Neutrophil (primary cell): Measurements from ENCODE around the gene FSD2.

Source experiments
- H3K27ac ChIP-seq: fragments of 200-600 bp; sonication (generic); 2 replicates; pipeline ENCODE4 v1.5.1; 2016; ENCODE audit warnings: mild to moderate bottlenecking, moderate library complexity
- H3K27me3 ChIP-seq: fragments of 200-600 bp; sonication (generic); 2 replicates; pipeline ENCODE4 v1.6.0; 2016; ENCODE audit warnings: mild to moderate bottlenecking
- H3K36me3 ChIP-seq: fragments of 200-600 bp; sonication (generic); 2 replicates; pipeline ENCODE4 v1.5.1; 2017
- H3K4me1 ChIP-seq, 2 experiments: fragments of 200-600 bp in 1 of 2; sonication (generic) in 1 of 2; 1 replicate in 1 of 2; 2 replicates in 1 of 2; pipeline versions ENCODE4 v1.5.1 to v1.6.1; 2013 to 2016; ENCODE audit warnings: low read depth in 1 of 2, low read length in 1 of 2, mild to moderate bottlenecking in 1 of 2, moderate library complexity in 1 of 2; ENCODE audit not compliant: control insufficient read depth in 1 of 2, insufficient read depth in 1 of 2
- H3K4me3 ChIP-seq, 2 experiments: fragments of 200-600 bp in 1 of 2; sonication (generic) in 1 of 2; 1 replicate in 1 of 2; 2 replicates in 1 of 2; pipeline ENCODE4 v1.5.1; 2013 to 2016; ENCODE audit warnings: low read depth in 1 of 2, low read length in 1 of 2, mild to moderate bottlenecking in 1 of 2, moderate library complexity in 1 of 2
- H3K9me3 ChIP-seq: fragments of 200-600 bp; sonication (generic); 2 replicates; pipeline ENCODE4 v1.5.1; 2016
- CTCF ChIP-seq: fragments of 200-600 bp; sonication (generic); IDR thresholded peaks from 2 replicates; pipeline ENCODE4 v1.5.1; 2016; ENCODE audit warnings: antibody characterized with exemption

FSD2 gene, protein sequence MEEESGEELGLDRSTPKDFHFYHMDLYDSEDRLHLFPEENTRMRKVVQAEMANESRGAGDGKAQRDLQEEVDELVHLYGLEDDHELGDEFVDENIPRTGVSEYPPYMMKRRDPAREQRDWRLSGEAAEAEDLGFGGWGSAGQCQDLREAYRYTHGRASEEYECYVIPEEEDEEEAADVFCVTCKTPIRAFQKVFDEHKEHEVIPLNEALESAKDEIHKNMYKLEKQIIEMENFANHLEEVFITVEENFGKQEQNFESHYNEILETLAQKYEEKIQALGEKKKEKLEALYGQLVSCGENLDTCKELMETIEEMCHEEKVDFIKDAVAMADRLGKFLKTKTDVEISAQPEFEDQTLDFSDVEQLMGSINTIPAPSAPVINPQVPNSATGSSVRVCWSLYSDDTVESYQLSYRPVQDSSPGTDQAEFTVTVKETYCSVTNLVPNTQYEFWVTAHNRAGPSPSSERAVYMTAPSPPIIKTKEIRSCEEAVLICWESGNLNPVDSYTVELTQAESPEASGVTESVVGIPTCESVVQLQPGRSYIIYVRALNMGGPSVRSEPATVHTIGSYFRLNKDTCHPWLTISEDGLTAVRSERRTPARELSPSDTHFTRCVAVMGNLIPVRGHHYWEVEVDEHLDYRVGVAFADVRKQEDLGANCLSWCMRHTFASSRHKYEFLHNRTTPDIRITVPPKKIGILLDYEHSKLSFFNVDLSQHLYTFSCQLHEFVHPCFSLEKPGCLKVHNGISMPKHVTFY

DNA sequence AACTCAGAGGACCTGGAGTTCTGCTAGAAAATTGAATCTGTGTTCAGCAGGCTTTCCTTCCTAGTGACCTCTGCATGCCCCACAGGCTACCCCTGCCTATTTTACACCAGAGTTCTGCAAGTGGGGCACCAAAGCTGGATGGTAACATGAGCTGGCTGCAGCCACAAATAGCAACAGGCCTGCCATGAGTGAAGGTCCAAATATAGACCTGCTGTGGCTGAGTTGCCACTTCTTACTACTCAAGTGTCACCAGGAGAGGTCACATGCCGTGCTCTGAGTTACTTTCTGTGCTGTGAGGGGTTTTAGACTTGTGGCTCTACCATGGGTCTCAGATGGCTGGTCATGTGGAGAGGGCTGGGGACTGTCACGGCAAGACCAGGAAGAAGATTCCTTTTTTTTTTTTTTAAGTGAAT lies at the start of gene FSD2:
FSD2 (minus strand) TSS at position 76 of the 413 bp plus-strand sequence. CDS start 18,679 bp downstream, outside the sequence.
- Histone ChIP-seq H3K36me3 (no peaks in the 10 kb centered on the region), H3K27me3 (peaks cover 6% of the 10 kb centered on the region), H3K4me1 (peaks cover 12 to 15% of the 10 kb centered on the region in 2 experiments), H3K27ac (no peak within 1 kb of the TSS), H3K9me3 (no peaks in the 10 kb centered on the region), H3K4me3 (no peak within 1 kb of the TSS)
- TF ChIP-seq CTCF: no peak

GRCh38 chr15:82854554-82854953 lies 48.7 kb upstream of the FSD2 start:
- Histone ChIP-seq H3K9me3 (no peaks in the 10 kb centered on the region), H3K4me1 (peaks cover 5 to 14% of the 10 kb centered on the region in 2 experiments)
- no peak for TF ChIP-seq CTCF

DNA sequence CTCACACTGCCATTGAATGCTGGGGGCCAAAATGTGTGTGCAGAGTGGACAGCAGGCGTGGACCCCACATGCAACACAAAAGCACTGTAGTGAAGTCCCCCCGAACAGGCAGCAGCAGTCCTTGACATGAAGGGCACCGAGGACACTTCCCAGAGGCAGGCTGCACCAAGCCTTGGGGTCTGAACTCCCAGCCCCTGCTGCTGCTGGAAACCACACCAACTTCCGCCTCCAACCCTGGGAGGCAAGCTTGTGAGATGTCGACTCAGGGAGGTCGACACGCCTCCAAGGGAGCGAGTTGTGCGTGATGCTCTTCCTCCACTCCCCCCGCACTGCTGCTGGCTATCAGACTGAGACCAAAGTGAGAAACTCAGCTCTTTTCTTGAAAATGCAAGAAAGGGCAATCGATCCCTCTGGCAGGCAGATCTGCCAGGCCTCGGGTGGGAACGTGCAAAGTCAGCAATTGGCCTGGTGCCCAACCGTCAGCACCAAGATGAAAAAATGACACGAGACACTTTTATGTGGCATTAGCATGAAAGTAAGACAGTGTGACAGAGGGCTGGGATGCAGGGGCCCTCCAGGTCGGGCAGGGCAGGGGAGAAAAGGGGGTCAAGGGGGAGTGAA lies 47.2 kb upstream of the FSD2 start:
- Histone ChIP-seq H3K4me3 (no peak overlapping the region), H3K4me1 (peaks cover 8 to 18% of the 10 kb centered on the region in 2 experiments), H3K27ac (no peak overlapping the region), H3K36me3 (no peaks in the 10 kb centered on the region), H3K27me3 (no peaks in the 10 kb centered on the region), H3K9me3 (no peaks in the 10 kb centered on the region)
- no peak for TF ChIP-seq CTCF

More at GRCh38 chr15:82854554-82854953, 48.7 kb upstream of the FSD2 start:
- no peak overlapping the region for H3K27ac ChIP-seq
- H3K27me3 ChIP-seq: no peaks in the 10 kb centered on the region
- H3K4me3 ChIP-seq: no peak overlapping the region
- H3K36me3 ChIP-seq: no peaks in the 10 kb centered on the region

DNA sequence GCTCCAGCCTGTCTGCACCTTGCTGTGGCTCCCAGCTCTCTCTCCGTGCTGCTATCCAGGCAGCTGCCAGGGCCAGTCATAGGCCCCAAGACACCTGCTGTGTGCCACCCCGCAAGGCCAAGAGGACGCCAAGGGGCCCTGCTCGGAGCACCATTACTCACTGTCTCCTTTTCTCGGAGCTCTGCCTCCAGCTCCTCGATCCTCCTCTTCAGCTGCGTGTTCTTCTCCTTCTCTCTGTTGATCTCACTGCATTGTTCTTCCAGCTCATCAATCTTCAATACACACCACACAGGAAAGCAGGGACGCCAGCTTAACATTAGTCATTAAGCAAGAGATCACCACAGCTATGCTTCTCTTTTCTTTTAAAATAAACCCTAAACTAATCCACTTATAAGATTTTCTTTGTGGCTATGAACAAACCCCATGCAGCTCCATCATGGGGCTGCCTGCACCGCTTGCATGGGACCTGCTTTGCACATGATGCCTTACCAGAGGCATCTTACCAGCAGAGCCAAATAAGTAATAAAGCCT lies 46.2 kb upstream of the FSD2 start:
- peaks cover 8 to 18% of the 10 kb centered on the region in 2 experiments for H3K4me1 ChIP-seq
- no peak overlapping the region for H3K4me3 ChIP-seq
- H3K27me3 ChIP-seq: no peaks in the 10 kb centered on the region
- TF ChIP-seq CTCF: no peak
- no peak overlapping the region for H3K27ac ChIP-seq
- no peaks in the 10 kb centered on the region for H3K36me3 ChIP-seq
- H3K9me3 ChIP-seq: no peaks in the 10 kb centered on the region

- no peak overlapping the region for H3K4me3 ChIP-seq
- H3K4me1 ChIP-seq: peaks cover 8 to 18% of the 10 kb centered on the region in 2 experiments
- no peaks in the 10 kb centered on the region for H3K9me3 ChIP-seq
- H3K27me3 ChIP-seq: no peaks in the 10 kb centered on the region
- H3K36me3 ChIP-seq: no peaks in the 10 kb centered on the region
- no peak overlapping the region for H3K27ac ChIP-seq
- no peak for TF ChIP-seq CTCF
Measured at GRCh38 chr15:82851306-82851850, 45.5 kb upstream of the FSD2 start.
